ENCODE data around the gene FBN1.

FBN1 gene

GRCh38 chr15:48622237-48622636, 23.3 kb downstream of the FBN1 start:
- DNase-seq (ENCODE audit: low spot score), result no peak

GRCh38 chr15:48619446-48619845, 26.1 kb downstream of the FBN1 start:
- DNase-seq (ENCODE audit: low spot score), result no peak

DNA sequence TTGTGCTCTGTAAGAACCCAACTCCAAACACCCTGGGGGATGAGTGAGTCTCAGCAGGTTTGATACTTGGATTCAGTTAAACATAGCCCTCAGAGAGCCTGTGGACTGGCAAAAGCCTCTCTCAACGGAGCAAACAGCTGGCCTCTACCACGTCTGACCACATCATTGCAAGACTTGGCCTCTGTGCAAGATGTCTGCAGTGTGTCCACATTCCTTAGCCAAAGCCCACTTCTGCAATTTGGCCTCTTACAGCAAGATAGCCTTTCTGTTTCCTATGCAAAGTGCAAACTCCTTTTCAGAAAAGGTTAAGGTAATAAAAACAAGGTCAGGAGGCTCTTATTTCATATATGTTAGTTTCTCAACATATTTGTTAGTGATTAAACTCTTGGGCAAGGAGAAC, 27.9 kb downstream of the FBN1 start:
- DNase-seq (ENCODE audit: low spot score), result no peak

DNA sequence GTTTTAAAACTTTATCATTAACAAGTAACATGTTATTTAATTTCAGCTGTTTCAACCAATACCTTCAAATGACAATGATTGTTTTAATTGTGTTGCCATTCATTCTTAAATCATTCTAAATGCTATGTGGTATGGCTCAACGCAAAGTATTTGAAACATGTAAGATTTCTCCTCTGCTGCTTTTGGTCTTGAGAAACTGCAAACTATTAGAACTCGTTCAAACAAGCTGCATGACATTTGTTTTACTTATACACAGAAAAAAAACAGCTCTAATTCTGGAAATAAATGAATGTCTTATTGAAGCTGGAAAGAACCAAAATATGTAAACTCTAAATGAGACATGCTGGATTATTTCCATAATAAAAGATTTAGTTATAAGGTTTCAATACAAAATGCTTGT, 29.3 kb downstream of the FBN1 start:
- DNase-seq (ENCODE audit: low spot score), result no peak

DNA sequence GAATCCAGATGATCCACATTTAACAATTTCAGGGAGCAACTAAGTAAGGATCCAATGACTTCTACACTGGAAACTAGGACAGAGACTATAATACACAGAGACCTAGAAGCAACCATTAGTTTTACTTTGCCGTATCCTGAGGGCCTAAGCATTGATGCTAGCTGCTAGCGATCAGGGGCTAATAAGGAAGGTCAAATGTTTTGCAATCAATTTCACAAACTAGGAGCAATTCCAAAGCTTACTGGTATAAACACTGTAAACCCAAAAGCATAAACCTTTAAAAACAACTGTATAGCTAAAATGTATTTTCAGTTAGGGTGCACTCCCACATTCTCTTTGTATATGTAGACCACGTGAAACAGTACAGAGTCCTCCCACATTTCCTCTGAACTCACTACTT, 31.5 kb downstream of the FBN1 start:
- DNase-seq (ENCODE audit: low spot score), result no peak

DNA sequence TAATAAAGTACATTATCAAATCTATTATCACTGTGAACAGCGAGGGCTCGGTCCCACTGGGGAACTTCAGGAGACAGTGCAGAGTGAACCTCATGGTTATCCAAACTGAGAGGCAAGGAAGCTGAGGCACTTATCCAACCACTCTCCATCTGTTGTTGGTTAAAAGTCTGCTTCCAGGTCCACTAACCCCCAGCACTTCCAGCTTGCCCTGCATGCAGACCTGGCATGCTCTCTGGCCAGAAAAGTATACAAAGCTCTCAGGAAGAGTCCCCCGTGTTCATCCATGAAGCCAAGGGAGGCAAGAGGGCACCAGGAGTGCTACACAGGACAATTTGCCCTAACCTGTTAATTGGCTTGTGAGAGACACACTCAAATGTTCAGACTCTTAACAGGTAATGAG, 36.0 kb downstream of the FBN1 start:
- no peak for DNase-seq (ENCODE audit: low spot score)

DNA sequence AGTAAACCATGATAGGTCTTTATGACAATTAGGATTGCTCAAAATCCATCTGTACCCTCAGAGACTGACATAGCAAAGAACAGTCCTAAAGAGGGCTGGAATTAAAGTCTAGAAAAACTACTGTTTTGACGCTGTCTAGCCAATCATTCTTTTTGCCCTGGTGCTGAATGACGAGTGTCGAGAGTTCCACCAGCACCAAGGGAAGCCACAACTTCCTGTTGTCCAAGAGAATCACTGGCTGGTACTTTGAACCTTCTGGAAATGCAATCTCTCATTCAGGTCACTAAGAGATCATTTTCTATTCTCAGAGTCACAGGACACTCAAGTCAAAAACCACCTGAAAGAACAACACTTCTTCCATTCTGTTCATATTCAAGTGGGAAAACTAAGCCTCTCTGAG, 37.7 kb downstream of the FBN1 start:
- DNase-seq (ENCODE audit: low spot score), result no peak

GRCh38 chr15:48604567-48604966, 40.9 kb downstream of the FBN1 start:
- DNase-seq (ENCODE audit: low spot score), result no peak

DNA sequence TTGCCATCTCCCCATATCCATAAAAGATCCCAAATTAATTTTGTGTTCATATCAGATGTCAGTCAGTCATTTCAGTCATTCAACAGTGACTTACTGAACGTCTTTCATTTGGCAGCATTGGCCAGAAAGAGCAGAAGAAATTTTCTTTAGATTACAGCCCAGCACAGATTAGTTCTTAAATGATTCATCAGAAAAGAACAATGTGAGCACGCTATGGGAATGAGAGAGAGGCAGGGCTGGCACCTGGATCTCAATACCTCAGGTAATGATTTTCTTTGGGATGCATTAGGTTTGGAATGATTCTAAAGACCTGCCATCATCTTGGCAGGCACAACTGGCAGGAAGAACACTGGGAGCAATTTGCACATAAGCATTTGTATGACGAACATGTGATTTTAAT, 41.6 kb downstream of the FBN1 start:
- DNase-seq (ENCODE audit: low spot score), result no peak

- no peak for DNase-seq (ENCODE audit: low spot score)
Observed at GRCh38 chr15:48603123-48603500, 42.4 kb downstream of the FBN1 start.

DNA sequence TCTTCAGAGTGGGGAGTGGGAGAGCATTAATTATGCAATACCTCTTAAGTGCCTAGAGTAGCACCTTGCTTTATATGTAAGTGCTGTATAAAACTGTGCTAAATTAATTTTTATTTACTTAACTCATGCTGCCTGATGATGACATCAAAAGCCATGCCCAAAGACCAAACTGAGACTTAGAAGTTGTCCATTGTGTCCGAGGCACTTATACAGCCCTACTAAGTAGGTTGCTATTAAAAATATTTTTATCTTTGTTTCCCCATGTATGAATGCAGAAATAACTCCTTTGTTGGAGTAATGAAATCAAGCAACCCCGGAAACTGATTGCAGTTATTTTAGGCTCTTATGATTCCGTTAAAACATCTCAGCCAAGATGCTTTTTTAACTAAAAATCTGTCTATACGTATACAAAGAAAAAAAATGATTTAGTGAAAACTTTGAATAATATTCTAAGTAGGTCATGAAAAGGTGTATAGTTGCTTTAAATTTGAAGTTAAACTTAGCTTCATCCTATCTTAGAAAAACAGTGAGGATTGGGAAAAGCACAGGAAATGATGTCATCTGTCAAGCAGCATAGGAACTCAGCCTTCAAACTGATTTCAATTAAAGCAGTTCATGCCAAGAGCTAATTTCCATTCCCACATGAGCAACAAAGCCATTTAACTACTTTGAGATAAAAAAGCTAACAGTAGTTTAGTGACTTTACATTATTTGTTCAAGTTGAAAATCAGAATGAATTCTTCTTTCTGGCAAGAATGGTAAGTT, 43.0 kb downstream of the FBN1 start:
- DNase-seq (ENCODE audit: low spot score), result no peak

DNA sequence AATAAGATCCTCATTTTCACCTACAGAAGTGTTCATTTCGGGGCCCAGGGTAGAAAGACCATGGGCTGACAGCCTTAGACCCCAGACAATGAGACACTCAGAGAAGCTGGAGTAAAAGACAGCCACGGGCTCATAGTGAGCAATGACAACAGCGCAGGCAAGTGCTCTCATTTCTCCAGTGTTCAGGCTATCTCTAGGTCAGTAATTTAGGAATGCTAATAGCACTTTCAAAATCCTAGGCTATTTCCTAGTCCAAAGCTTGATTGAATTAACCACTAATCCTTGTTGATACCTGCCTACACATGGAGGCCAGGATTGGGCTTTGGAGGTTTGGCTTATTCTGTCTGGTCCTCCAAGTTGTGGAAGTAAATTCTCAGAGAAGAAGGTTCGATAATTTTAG, 44.4 kb downstream of the FBN1 start:
- no peak for DNase-seq (ENCODE audit: low spot score)

DNA sequence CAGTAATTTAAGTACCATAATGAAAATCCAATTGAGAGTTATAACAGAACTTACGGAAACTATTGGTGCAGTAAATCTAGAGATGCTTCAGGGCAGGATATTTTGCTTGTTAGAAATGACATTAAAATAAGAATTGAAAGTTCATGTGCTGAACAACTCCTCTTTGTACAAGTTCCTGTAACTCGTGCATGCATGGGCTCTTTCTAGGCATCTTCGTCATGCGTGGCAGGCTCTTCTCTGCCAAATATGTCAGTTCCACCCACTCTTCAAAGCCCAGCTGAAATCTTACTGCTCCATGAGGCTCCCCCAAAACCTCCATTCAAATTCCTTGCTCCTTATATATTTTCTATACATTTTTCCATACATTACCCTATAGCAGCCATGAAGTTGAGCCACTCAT, 48.7 kb downstream of the FBN1 start:
- no peak for DNase-seq (ENCODE audit: low spot score)

DNA sequence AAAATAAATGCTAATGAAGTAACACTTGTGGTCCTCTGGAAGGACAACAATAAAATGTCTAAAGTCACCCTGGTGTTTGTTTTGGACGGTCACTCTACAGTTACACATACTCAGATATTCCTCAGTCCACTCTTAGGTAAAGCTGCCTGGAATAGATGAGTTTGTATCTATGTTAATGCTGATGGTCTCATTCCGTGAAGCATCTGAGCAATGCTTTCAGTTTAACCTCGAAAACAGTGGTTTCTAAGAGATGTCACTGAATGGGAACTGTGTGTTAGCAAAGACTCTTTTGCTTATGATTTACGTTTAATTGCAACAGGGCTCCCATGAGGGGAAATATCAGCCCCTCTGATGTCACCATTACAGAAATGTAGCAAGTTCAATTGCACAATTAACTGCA, 49.1 kb downstream of the FBN1 start:
- no peak for DNase-seq (ENCODE audit: low spot score)

DNA sequence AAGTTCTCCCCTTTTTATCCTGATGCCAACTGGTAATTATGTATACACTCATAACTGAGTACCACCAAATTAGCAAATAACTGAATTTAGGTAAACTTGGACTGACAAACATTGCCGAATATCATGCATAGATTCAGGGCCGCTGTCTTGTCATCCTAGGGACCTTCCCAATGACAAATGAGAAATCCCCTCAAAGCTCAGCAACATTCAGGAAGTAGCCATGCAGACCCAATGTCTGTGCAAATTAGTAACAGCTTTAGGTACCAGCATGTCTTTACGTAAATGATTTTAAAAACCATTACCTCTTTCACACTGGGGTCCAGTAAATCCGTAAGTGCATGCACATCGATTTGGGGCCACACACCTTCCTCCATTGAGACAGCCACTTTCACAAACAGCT, 49.5 kb downstream of the FBN1 start:
- DNase-seq (ENCODE audit: low spot score), result no peak

GRCh38 chr15:48592933-48593332, 52.6 kb downstream of the FBN1 start:
- DNase-seq (ENCODE audit: low spot score), result no peak

DNA sequence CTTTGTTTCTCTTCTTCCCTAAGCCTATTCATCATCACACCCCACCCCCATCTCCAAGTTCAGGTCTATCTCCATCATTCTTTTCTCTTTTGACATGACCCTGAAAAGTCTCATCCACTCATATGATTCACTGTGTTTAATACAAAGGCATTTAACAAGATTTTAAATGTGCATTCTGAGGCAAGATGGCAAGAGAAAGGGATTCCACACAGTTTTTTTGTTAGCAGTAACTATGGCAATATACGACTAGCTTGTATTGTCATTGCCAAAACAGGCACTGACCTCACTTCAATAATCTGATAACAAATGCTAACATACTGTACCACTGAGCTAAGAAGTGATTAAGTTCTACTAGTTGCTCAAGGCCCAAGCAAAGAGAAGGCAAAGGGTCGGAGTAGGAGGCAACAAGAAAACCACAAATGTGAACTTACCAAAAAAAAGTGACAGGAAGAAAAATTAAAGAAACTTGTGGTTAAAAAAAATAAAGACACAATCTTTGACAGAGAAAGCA, 53.2 kb downstream of the FBN1 start:
- no peak for DNase-seq (ENCODE audit: low spot score)

GRCh38 chr15:48590723-48591122, 54.8 kb downstream of the FBN1 start:
- no peak for DNase-seq (ENCODE audit: low spot score)

- no peak for DNase-seq (ENCODE audit: low spot score)
Observed at GRCh38 chr15:48584812-48585563, 60.5 kb downstream of the FBN1 start.

DNA sequence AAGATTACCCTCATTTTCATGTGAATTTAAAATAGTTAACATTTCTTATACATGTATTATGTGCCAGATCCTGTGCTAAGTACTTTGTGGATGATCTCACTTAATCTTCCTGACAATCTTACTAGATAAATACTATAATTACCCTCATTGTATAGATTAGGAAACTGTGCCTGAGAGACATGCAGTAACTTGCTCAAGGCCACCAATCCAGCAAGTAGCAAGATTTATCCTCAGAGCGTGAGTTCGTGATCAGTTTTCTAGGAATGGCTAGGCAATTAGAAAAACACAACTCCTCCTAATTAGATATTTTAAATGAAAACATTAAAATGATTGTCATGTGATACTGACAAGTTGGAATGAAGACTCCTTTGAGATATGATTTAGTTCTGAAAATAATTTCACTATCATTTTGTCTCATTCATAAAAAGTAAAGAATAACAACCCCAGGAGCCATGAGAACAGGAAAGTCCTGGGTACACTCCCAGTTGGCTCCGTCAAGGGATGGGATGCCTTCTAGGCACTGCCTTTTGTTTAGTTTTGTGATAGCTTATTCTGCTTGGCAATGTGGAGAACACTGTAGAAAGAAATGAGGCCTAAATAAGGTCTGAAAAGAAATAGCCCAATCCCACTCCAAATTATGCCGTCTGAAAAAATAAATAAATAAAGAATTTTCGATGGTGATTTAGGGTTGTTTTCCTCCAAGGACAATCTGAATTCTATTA, 61.3 kb downstream of the FBN1 start:
- DNase-seq (ENCODE audit: low spot score), result no peak

GRCh38 chr15:48582452-48583247, 62.9 kb downstream of the FBN1 start:
- DNase-seq (ENCODE audit: low spot score), result no peak

GRCh38 chr15:48581219-48581618, 64.3 kb downstream of the FBN1 start:
- DNase-seq (ENCODE audit: low spot score), result no peak
